ENCODE results near the gene MCL1.

MCL1 gene

GRCh38 chr1:150532860-150533259 is 46.5 kb downstream of the MCL1 start:
- TF ChIP-seq ZFX (IDR thresholded peaks at IDR 0.05) (no peak), CTCF (conservative IDR thresholded peaks at IDR 0.05) (peak; percentile 71)
- no peak overlapping the region for H3K27ac ChIP-seq

- H3K27ac ChIP-seq: no peak overlapping the region
- TF ChIP-seq ZFX (IDR thresholded peaks at IDR 0.05) (no peak), CTCF (conservative IDR thresholded peaks at IDR 0.05) (no peak)
These were observed 48.8 kb downstream of the MCL1 start for GRCh38 chr1:150530491-150531159.

- TF ChIP-seq ZFX (IDR thresholded peaks at IDR 0.05) (no peak), CTCF (conservative IDR thresholded peaks at IDR 0.05) (no peak)
These were observed 50.4 kb downstream of the MCL1 start for GRCh38 chr1:150529017-150529416.

GRCh38 chr1:150528196-150528595 is 51.2 kb downstream of the MCL1 start:
- TF ChIP-seq ZFX (IDR thresholded peaks at IDR 0.05): no peak
- TF ChIP-seq CTCF (conservative IDR thresholded peaks at IDR 0.05): no peak
- no peak overlapping the region for H3K27ac ChIP-seq

More at GRCh38 chr1:150529017-150529416, 50.4 kb downstream of the MCL1 start:
- no peak overlapping the region for H3K27ac ChIP-seq

GRCh38 chr1:150525348-150525747 is 54.1 kb downstream of the MCL1 start:
- H3K27ac ChIP-seq: no peak overlapping the region
- TF ChIP-seq CTCF (conservative IDR thresholded peaks at IDR 0.05): no peak
- TF ChIP-seq ZFX (IDR thresholded peaks at IDR 0.05): no peak

Measured in C4-2B (cell line).